ENCODE data around the gene METTL23. TPM values are rescaled to one million over a fixed set of nuclear protein-coding genes. Genes with fewer than 3 reads are reported as not detected.

Gene METTL23
- total RNA-seq, 2 donors from 2014 or later = 39.5 to 47.9 TPM

DNA sequence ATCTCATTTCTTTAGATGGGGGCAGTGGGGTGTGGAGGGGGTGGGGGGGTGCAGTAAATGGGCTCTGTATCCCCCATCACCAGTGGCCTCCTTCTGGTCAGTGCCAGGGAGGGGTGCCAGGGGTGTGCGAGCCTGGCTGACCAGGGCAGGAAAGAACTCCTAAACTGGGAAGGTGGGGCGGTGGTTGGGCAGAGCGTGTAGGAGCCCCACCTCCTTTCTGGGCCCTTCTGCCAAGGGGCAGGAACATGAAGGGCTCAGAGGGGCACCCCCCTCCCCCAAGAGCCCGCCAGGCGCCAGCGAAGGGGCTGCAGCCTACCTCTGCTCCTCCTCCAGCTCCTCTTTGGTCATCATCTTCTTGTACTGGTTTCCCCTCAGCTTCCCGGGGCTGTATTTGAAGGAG is 41.9 kb upstream of the METTL23 start:
- intact Hi-C loops (cut with DNase I) = loop anchor here (5.0 kb wide), 2 partner anchors 33 to 43 kb away; partner anchors contain the start of genes JMJD6 and METTL23
- Histone ChIP-seq H3K9me3 (no peaks in the 10 kb centered on the region), H3K4me3 (no peak overlapping the region), H3K36me3 (no peaks in the 10 kb centered on the region), H3K27ac (no peak overlapping the region), H3K27me3 (replicated peaks; ENCODE audit: insufficient read depth) (no peaks in the 10 kb centered on the region), H3K4me1 (replicated peaks) (no peaks in the 10 kb centered on the region)
- 72% methylated on average over 7 of the region's 7 CpGs for WGBS
- TF ChIP-seq POLR2A (IDR thresholded peaks at IDR 0.05) (no peak), POLR2AphosphoS5 (IDR thresholded peaks at IDR 0.05) (no peak)
- TF ChIP-seq, protein P1, sequence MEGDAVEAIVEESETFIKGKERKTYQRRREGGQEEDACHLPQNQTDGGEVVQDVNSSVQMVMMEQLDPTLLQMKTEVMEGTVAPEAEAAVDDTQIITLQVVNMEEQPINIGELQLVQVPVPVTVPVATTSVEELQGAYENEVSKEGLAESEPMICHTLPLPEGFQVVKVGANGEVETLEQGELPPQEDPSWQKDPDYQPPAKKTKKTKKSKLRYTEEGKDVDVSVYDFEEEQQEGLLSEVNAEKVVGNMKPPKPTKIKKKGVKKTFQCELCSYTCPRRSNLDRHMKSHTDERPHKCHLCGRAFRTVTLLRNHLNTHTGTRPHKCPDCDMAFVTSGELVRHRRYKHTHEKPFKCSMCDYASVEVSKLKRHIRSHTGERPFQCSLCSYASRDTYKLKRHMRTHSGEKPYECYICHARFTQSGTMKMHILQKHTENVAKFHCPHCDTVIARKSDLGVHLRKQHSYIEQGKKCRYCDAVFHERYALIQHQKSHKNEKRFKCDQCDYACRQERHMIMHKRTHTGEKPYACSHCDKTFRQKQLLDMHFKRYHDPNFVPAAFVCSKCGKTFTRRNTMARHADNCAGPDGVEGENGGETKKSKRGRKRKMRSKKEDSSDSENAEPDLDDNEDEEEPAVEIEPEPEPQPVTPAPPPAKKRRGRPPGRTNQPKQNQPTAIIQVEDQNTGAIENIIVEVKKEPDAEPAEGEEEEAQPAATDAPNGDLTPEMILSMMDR (IDR thresholded peaks at IDR 0.05) = no peak
- DNase-seq (ENCODE audit: low spot score) = no peak

DNA sequence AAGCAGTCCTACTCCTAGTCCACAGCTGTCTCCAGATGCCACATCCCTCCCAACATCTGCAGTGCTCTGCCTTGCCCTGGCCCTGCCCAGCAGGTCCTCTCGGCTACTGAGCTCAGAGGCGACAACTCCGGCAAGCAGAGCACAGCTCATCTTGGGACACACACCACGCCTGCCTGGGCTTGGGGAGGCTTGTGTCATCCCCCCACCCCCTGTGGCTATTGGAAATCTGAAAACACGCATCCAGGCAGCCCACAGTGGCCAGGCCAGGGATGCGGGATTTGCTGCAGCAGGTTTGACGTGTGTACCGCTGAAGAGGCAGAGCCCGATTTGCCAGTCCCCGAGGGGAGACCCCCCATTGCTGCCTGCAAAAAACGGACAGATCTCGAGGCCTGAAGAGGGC is 41.3 kb upstream of the METTL23 start:
- no peaks in the 10 kb centered on the region for H3K9me3 ChIP-seq
- H3K4me3 ChIP-seq = no peak overlapping the region
- TF ChIP-seq, protein P1 (IDR thresholded peaks at IDR 0.05) = no peak
- TF ChIP-seq POLR2AphosphoS5 (IDR thresholded peaks at IDR 0.05) (no peak), POLR2A (IDR thresholded peaks at IDR 0.05) (no peak)
- 73% methylated on average over 12 of the region's 12 CpGs for WGBS
- H3K27ac ChIP-seq = no peak overlapping the region
- DNase-seq (ENCODE audit: low spot score) = no peak
- no peaks in the 10 kb centered on the region for H3K36me3 ChIP-seq
- H3K27me3 ChIP-seq (replicated peaks; ENCODE audit: insufficient read depth) = no peaks in the 10 kb centered on the region
- no peaks in the 10 kb centered on the region for H3K4me1 ChIP-seq (replicated peaks)
- intact Hi-C loops (cut with DNase I) = loop anchor here (5.0 kb wide), 1 partner anchor 42 kb away; the partner anchor contains the start of genes JMJD6 and METTL23

DNA sequence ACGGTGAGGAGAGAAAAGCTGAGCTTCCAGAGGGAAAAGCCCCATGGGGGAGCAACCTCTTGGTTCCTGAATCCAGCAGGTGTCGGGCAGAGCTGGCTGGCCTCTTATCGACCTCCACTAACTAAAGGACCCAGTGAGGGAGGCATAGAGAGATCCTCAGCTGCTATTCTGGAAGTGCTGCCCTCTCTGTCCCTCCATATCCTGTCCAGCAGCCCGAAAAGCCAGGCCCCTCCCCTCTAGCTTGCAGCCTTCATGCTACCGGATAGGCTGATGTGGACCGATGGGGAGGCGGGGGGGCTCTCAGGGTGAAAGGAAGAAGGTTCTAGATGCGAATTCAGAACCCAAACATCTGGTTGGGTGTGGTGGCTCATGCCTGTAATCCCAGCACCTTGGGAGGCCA is 40.8 kb upstream of the METTL23 start:
- Histone ChIP-seq H3K36me3 (no peaks in the 10 kb centered on the region), H3K9me3 (no peaks in the 10 kb centered on the region), H3K27ac (no peak overlapping the region), H3K27me3 (replicated peaks; ENCODE audit: insufficient read depth) (no peaks in the 10 kb centered on the region), H3K4me1 (replicated peaks) (no peaks in the 10 kb centered on the region), H3K4me3 (no peak overlapping the region)
- WGBS = 81% methylated on average over 8 of the region's 8 CpGs
- DNase-seq (ENCODE audit: low spot score) = no peak
- TF ChIP-seq, protein P1 (IDR thresholded peaks at IDR 0.05) = no peak
- TF ChIP-seq POLR2AphosphoS5 (IDR thresholded peaks at IDR 0.05) = no peak
- no peak for TF ChIP-seq POLR2A (IDR thresholded peaks at IDR 0.05)
- intact Hi-C loops (cut with DNase I) = loop anchor here (5.0 kb wide), 1 partner anchor 41 kb away; the partner anchor contains the start of genes JMJD6 and METTL23

DNA sequence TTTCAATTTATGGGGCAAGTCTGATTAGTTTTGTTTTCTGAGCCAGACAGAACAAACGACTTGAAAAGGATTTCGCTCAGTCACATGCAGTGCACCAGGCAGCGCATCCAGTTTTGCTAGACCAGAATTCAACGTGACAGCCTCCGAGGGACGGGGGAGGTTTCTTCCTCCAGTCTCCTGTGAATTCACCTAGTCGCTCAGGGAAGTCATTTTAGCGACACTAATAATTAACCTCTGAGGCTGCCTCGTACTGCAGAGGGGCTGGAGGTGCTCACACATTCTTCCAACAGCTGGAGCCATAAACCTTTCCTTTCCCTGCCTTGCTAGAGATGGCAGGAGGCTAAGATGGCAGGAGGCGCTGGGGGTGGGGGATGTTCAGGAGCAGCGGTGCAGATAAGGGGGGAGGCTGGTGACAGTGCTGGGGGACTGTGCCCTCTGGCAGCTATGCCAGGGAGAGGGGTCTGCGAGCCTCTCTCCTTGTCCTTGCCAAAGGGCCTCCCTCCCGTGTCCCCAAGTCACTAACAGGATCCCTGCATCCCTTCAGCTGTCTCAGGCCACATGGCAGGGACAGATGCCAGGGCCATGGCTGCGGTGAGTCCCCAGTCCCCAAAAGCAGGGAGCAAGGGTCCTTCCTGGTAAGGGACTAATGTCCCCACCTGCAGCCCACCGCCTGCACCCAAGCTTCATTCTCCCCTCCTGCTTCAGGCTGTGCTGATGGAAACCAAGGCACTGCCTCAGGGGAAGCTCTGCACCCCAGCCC is 39.9 kb upstream of the METTL23 start:
- H3K27me3 ChIP-seq (replicated peaks; ENCODE audit: insufficient read depth) = no peaks in the 10 kb centered on the region
- H3K4me1 ChIP-seq (replicated peaks) = no peaks in the 10 kb centered on the region
- H3K4me3 ChIP-seq = no peak overlapping the region
- intact Hi-C loops (cut with DNase I) = loop anchor here (5.0 kb wide), 1 partner anchor 41 kb away; the partner anchor contains the start of genes JMJD6 and METTL23
- H3K9me3 ChIP-seq = no peaks in the 10 kb centered on the region
- WGBS = 65% methylated on average over 15 of the region's 15 CpGs
- H3K27ac ChIP-seq = peak overlapping the region; percentile 62 to 80
- TF ChIP-seq, protein P1 (IDR thresholded peaks at IDR 0.05) = no peak
- TF ChIP-seq POLR2A (IDR thresholded peaks at IDR 0.05) (no peak), POLR2AphosphoS5 (IDR thresholded peaks at IDR 0.05) (no peak)
- DNase-seq (ENCODE audit: low spot score) = no peak
- no peaks in the 10 kb centered on the region for H3K36me3 ChIP-seq
